GM15510 (cell line): Measurements from ENCODE around the gene BMPR2.

ENCODE experiments used
- POLR2A ChIP-seq: IDR thresholded peaks from 3 replicates; pipeline ENCODE4 v1.6.1; 2011; ENCODE audit warnings: borderline replicate concordance; ENCODE audit not compliant: insufficient read length; ENCODE audit errors: extremely low read depth

The BMPR2 gene

GRCh38 chr2:202545931-202546330 is 169.8 kb downstream of the BMPR2 start:
- no peak for TF ChIP-seq POLR2A

GRCh38 chr2:202548240-202548639 is 172.1 kb downstream of the BMPR2 start:
- no peak for TF ChIP-seq POLR2A

- TF ChIP-seq POLR2A = no peak
These were observed 179.2 kb downstream of the BMPR2 start for GRCh38 chr2:202555356-202555755.

- no peak for TF ChIP-seq POLR2A
These were observed 184.1 kb downstream of the BMPR2 start for GRCh38 chr2:202560200-202560599.

- TF ChIP-seq POLR2A = no peak
These were observed 188.1 kb downstream of the BMPR2 start for GRCh38 chr2:202564226-202564625.

- TF ChIP-seq POLR2A = no peak
These were observed 190.2 kb downstream of the BMPR2 start for GRCh38 chr2:202566286-202566685.

- TF ChIP-seq POLR2A = no peak
These were observed 198.4 kb downstream of the BMPR2 start for GRCh38 chr2:202574541-202574940.

- no peak for TF ChIP-seq POLR2A
These were observed 201.4 kb downstream of the BMPR2 start for GRCh38 chr2:202577250-202578183.

- no peak for TF ChIP-seq POLR2A
These were observed 207.6 kb downstream of the BMPR2 start for GRCh38 chr2:202583709-202584219.

GRCh38 chr2:202588647-202589581 is 212.8 kb downstream of the BMPR2 start:
- TF ChIP-seq POLR2A = no peak

GRCh38 chr2:202589582-202589949 is 213.4 kb downstream of the BMPR2 start:
- TF ChIP-seq POLR2A = no peak

- TF ChIP-seq POLR2A = no peak
These were observed 216.4 kb downstream of the BMPR2 start for GRCh38 chr2:202592566-202592965.

GRCh38 chr2:202599105-202599504 is 223.0 kb downstream of the BMPR2 start:
- TF ChIP-seq POLR2A = no peak

- TF ChIP-seq POLR2A = no peak
These were observed 223.8 kb downstream of the BMPR2 start for GRCh38 chr2:202599911-202600310.

- no peak for TF ChIP-seq POLR2A
These were observed 228.6 kb downstream of the BMPR2 start for GRCh38 chr2:202604699-202605098.
